ENCODE results near the gene BRD3.

BRD3 gene

DNA sequence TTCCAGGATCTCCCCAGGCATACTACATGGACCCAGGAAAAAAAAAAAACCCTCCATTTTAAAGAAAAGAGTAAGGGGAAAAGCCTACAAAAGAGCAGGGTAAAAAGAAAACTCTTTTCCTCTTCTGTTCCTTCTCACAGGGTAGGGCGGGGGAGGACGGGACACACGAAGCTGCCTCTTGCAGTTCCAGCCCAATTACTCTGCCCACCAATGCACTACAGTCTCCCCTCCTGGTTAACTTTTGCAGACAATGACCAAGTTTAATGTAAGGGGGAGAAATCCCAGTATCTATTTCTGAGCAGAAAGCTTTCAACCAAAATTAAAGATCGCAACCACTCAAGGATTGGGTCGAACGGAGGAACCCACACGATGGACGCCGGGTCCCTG, 1.3 kb downstream of the BRD3 start:
- DNase-seq = no peak

DNA sequence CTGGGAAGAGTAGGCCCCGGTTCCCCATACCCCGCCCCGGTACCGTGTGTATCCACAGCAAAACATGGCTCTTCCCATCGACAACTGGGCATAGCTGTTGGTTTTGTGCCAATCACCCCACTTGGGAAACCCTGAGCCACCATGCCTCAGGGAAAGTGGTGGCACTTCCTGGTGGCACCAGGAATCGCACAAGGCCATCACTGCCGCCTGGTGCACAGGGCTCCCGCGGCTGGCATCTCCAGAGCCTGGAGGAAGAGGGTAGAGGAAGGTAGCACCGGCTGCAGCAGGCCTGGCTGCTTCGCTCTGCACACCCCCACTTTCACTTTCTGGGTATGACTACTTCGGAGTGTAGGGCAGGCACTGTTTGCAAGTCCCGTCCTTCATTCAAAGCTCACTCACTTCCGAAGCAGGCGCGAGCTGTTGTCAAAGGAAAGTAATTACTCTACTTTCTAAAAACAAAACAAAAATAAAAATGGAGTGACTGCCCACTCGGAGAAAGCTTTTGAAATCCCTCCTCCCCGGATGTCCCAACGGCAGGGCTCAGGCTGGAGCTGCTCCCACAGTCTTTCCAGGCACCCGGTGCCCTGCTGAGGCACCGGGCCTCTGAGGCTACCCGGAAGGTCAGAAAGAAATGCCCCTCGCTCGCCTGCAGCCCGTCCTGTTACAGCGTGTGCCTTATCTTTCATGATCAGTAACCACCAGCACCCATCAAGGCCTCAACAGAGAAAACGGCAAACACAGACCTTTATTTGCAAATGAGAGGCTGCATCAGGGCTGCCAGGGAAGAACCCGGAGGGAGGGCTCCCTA, 2.0 kb downstream of the BRD3 start:
- DNase-seq = no peak

DNA sequence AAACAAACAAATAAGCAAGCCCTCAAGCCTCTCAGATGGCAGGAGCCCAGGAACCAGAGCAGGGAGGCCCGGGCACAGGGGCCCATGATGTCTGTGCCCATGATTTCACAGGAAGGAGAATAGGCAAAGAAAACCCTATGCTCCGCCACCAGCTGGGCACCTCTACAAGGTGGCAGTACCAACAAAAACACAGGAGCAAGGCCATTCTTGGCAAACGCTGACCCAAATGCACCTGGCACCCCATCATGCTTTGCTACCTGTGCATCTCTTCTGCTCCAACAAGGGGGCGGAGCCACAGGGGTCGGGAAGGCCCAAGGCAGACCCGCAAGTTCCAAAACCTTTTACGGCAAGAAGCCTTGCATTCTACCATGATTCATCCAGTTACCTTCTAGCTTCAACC, 3.1 kb downstream of the BRD3 start:
- DNase-seq = no peak

DNA sequence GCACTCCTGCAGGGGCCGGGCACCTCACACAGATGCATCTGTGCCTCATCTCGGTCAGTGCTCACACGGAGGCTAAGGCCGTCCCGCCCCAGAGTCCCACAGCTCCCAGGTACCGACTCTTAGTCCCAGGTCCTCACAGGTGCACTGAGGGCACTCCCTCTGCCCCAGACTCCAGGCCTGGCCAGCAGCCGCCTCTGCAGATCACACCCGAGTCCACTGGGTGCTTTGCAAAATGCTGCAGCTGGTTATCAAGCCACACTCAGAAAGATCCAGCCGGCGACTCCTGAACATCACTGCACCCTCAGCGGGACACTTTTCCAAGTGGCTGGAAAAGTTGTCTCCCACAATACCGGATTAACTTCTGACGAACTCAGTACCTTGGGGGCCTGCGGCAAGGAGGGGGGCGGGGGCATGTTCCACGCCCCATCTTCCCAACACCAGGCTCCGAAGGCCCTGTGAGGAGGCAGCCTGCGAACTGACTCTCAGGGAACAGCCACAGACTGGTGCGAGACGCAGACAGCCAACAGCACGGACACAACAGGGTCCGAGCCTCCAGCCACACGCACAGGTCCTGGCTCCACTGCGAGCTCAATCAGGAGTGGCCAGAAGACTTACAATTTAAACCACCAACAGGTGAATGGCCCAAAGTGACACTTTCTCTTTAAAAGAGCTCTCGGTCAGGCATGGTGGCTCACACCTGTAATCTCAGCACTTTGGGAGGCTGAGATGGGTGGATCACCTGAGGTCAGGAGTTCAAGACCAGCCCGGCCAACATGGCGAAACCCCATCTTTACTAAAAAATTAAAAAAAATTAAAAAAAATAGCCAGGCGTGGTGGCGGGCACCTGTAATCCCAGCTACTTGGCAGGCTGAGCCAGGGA, 4.0 kb downstream of the BRD3 start:
- no peak for DNase-seq

DNA sequence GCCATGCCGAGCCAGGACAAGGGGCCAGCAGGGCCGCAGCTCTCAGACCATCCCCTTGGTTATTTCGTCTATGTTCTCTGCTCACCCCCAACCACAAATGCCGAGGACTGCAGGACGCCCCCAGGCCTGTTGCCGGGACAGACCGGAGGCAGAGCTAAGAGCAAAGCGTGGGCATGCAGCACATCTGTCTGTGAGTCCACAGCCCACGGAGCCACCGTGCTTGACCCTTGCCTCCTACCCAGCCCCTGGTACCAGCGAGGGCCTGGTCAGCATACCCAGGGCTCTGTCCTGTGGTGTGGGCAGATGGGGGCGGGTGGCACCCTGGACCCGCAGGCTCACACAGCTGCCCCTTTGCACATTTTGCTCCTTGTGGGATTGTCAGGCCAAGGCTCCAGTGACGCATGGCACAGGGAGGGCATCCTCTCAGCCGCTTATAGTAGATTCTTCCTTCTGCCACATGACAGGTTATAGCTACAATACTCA, 4.7 kb downstream of the BRD3 start:
- no peak for DNase-seq

DNA sequence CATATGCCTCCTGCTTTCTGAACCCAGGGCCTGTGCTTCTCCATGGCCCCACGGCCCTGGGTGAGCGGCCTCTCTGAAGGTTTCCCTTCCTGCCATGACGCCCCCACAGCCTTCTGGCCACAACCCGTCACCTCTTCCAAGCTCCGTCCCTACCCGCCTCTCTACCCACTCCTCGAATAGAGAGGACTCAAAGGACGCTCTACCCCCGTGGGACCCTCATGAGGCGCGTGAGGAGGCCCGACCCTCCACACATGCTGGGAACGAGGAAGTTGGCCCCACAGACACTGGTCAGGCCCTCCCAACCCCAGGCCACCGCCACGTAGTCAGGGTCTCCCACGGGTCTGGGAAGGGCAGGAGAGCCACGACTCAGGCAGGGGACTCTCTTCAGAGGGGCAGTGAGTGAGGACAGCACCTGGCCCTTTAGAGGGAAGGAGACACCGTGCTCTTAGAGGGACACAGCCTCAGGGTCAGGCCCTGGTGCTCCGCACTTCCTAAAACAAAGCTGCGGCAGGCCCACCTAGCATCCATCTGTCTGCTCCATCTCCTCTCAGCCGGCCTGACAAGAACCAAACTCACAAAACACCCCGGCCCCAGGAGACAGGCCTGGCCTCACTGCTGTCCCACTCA, 5.3 kb downstream of the BRD3 start:
- no peak for DNase-seq

DNA sequence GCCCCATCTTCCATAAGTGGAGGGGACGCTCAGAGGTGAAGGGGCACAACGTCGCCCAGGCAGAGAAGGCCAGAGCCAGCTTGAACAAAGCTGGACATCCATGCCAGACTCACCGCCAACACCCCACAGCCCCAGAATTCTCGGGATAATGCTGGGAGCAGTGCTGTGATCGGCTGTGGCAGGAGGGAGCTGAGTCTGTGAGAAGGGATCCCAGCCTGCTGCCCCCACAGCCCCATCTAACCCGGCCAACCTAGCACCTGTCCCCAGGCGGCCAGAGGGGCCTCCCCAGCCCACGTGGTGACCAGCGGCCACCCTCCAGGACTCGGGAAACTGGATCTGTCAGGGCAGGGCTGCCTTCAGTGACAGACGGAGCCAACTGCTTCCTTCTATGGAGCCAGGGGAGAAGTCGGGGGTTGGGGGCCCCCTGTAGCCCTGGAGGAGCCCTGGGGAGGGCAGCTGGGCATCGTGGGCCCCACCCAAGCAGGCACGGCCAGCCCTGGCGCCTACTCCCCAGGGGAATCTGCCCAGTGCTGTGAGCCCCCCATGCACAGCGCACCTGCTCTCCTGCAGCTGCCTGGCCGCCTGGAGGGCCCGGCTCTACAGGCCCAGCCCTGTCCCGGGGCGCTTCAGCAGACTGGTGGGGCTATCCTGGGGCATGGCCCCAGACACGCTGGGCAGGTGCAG, 6.0 kb downstream of the BRD3 start:
- no peak for DNase-seq

DNA sequence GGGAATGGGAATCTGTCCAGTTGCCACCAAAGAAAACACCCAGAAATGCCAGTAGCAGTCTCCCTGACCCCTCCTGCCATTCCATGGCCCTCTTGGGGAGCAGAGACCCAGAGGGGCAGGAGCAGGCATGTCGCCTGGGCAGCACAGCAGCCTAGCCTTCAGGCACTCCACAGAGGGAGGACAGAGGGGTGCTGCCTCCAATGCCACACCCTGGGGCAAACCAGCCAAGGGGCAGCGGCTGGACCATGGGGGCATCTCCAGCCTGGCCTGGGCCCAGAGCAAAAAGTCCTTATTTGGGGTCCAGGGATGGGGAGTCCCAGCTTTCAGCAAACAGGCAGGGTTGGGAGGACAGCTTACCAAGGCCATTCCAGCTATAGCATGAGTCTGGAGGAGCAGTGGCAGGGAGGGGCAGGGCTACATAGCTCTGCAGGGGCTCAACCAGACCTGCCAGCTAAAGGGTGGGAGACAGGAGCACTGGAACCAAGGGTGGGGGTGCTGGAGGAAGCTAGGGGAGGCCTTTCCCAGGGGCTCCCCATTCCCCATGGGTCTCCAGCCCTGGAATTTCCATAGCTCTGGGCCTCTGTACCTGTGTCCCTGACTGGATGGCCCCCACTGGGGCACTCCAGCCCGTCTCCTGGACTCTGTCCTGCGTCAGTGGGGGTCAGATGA, 6.7 kb downstream of the BRD3 start:
- no peak for DNase-seq

DNA sequence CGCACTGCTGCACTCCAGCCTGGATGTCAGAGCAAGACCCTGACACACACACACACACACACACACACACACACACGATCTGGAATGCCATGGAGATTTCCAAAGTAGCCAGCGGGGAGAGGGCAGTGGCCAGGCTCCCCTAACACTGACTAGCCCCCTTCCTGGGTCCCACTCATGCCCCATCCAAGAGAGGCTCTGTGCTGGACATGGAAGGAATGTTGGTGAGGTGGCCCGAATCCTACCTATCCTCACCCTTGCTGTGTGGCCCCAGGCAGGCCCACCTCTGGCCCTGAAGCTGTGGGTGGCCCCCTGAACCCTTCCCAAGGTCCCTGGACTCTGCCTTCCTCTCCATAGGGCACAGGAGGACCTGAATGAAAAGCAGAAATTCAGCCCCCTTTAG, 7.3 kb downstream of the BRD3 start:
- DNase-seq = no peak

DNA sequence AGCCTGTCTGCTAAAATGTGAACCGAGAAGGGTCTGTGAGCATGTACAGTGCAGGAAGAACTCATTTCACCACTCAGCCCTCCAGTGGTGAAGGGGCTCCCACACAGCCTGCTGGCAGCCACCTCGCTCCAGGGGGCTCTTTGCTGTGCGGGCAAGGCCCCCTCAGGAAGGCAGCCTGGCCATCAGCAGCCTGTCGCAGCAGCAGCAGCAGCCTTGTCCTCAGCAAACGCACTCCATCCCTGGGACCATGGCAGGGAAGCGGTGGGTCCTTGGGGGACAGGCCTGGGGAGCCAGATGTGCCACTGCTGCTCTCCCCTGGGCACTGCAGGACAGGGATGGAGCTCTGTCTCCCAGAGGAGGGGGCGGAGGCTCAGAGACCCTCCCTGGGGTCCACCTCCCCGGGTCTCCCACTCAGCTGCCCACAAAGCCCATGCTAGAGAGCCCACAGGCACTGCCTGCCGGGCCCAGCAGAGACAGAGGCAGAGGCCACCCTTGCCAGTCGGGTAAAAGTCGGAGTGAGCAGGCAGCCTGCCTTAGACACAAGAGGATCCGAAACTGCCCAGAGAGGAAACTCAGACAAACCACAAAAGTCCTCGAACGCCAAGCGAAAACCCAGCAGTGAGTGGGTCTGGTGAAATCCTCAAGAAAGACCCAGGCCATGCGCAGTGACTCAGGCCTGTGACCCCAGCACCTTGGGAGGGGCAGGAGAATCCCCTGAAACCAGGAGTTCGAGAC, 8.0 kb downstream of the BRD3 start:
- DNase-seq = no peak

DNA sequence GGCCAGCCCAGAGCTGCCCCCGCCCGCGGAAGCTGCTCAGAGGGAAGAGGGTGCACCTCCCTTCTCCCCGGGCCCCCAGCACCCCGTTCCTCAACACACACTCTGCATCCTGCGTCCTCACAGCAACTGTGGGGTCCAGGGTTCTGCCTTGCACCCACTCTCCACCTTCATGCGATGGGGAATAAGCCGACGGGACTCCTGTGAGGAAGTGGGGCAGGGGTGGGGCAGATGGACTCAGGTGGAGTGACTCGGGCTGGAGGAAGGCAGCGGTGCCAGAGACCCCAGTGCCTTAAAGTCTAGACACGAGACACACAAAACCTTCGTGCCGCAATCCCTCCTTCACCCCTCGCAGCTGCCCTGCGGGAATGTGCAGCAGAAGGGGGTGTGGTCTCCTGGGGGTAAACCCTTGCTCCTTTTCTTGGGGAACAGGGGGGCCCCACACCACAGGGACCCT, 8.6 kb downstream of the BRD3 start:
- DNase-seq = no peak

DNA sequence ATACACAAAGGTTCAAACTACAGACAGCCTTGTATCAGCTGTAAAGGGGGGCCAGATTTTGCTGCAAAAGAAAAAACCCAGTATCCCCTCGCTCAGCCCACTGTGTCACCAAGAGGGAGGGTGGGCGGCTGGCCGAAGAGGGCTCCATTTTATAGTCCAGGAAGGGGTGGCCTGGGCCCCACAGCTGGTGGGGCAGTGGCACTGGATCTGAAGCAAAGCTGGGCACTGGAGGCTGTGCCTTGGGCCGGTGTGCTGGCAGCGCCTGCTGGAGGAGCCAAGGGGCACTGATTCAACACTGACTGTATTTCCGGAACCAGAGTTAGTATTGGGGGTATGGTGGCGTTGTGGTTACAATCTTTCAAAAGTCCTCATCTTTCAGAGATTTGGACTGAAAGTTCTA, 9.1 kb downstream of the BRD3 start:
- no peak for DNase-seq

DNA sequence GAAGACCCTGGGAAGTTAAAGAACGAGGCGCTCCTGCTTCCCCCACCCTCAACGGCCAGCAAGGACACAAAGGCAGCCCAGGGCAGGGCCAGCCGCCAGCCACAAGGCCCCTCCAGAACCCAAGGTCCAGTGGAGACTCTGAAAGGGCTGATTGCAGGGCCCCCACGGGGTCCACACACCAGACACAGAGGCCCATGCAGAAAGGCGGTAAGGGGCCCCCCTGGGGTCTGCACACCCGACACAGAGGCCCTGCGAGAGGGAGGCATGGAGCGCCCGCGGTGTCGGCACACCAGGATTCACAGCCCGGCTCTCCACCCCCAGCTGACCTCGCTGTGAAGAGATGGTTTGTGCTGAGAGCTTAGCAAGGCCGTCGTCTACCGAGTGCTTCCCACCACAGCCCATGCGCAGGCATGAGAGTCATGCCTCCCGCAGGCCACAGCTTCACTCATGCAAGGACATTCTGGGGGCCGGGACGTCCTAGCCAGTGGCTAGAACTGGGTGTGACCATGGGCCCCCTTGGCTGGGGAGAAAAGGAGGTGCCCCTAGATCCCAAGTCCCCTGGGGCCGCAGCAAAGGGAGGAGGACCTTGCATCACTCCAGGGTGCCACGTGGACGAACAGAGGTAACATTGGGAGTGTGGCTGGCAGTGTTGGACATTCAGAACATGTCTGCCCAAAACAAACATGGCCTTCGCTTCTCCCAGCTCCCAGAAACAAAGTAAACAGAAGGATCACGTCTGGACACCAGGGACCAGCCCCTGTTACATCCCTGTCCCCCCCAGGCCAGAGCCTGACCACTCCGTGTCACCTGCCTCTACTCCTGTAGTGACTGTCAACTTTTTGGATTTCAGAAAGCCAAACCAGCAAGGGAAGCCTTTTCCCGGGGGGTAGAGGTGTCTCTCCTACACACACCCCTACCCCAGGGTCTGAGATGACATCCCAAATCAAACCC, 9.8 kb downstream of the BRD3 start:
- DNase-seq = no peak

DNA sequence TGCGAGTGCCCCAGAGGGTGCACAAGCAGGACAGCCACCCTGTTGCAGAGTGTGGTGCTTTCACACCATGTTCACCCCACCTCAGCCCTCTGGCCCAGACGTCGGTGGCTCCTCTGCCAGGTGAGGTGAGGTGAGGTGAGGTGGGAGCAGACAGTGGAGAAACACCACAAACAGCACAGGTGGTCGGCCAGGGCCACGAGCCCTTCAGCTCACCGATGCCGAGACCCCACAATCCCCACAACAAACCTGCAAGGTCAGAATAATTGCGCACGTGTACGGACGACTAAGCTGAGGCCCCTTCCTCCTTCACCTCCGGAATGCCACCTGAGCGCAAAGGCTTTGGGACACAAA, 10.5 kb downstream of the BRD3 start:
- no peak for DNase-seq

DNA sequence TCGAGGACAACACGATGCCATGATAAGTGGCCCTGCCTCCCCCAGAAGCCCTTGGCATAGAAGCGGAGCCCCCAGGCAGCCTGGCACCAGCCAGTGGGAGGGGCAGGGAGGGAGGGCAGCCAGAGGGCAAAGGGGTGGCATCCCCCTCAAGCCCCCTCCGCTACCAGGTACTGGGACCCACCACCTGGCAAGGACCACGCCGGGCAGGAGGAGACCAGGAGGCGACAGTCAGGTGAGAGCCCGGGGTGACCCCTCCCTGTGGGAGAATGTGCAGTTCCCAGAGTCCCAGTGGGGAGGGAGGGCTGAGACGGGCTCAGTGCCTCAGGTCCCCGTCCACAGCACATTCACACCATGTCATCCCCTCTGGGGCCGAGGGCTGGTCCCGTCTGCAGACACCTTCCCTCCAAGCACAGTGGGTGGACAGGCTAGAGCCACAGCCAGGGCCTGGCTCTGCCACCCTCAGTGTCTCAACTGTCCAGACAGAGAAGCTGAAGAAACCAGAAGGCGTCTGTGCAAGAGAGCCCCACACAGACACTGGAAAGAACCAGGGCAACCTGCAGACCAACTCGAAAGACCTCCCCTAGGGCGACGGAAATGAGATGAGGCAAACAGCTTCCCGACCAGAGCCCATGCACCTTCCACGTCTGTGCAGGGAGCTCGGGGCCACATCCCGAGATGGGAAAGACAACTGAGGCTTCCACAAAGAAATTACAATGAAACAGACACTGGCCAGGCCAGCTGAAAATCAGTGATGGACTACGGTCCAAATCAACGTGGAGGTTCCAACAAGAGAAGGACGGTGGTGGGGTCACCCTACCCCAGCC, 11.1 kb downstream of the BRD3 start:
- DNase-seq = no peak

DNA sequence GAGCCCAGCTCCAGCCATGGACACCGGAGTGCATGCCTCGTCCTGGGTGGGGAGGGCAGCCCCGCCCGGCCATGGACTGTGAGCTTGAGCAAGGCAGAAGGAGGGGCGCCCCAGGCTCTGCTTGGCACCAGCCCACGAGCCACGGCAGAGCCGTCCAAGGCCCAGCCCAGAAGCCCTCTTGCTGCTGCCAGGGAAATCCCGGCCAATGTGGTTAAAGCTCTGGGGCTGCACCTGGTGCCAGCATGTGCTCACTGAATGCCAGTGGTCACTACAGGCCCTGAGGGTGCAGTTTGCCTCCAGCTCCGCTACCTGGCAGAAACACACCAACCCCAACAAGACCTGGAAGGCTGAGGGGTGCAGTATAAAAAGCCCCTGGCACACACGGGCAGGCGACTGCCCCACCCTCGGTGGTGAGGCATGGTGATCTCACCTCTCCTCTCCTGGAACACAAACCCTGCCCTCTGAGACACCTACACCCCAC, 11.8 kb downstream of the BRD3 start:
- DNase-seq = no peak

DNA sequence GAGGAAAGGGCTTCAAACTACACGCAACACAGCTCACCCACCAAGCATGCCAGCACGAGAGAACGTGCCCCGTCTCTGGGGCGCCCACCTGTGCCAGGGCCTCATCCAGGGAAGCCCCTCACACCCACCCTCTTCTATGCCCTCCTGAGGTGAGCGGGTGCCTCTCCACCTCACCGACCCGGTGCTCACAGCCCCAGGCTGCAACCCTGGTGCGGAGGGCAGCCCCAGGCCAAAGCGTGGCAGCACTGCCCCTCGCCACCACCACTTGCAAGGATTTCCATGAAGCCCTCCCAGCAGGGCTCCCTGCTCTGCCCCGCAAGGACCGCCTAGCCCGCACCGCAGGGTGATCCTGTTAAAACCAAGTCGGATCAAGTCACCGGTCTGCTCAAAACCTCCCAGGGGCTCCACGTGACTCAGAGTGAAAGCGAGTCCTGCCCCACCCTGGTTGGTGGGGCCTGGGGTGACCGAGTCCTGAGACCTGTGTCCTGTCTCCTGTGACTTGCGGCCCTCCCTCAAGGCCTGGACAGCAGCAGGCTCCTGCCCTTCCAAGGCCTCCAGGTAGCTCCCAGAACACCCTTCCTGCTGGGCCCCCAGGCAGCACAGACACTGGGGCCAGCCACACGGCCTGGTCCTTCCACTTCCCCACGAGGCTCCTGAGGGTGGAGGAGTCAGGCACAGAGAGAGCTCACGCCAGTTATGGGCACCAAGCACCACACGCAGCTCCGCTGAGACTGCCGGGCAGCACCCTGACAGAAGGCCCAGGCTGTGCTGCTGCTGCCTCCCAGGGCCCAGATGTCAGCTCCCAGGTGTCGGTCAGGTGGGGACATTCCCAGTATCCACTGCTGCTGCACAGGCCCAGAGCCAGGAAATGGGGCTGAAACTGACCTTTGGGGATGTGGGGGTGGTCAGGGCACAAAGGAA, 12.7 kb downstream of the BRD3 start:
- no peak for DNase-seq

Measured in NCI-H1048 (cell line).